Neural cell (in vitro differentiated cells): ENCODE measurements around the gene SLC12A1.

Experiments used
- EP300 ChIP-seq: fragments of 450-650 bp; conservative IDR thresholded peaks from 2 replicates; pipeline ENCODE4 v1.6.1; 2014; ENCODE audit warnings: antibody characterized with exemption, mild to moderate bottlenecking, moderate library complexity; ENCODE audit not compliant: poor library complexity, severe bottlenecking
- POLR2AphosphoS5 ChIP-seq: IDR thresholded peaks from 2 replicates; pipeline ENCODE4 v1.6.1; 2012
- TF ChIP-seq, protein P1 (sequence below): fragments of 450-650 bp; IDR thresholded peaks from 2 replicates; pipeline ENCODE4 v1.5.1; 2014; ENCODE audit warnings: antibody characterized with exemption, mild to moderate bottlenecking, moderate library complexity; ENCODE audit not compliant: poor library complexity, severe bottlenecking

DNA sequence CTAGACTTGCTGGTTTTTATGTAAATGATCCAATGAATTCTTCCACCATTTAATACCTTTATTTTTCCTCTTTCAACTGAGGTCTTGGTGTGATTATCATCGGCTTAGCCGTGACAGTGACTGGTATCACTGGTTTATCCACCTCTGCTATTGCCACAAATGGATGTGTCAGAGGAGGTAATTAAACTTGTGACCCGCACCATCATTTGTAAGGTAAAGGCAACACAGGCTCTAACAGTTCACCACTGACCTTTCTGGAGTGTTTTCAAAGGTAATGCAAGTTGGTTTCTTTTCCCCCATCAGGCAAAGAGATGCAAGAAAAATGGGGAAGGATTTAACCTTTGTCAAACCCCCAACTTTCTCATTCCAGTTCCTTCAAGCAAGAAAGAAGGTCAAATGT, 19.7 kb downstream of the SLC12A1 start:
- TF ChIP-seq, protein P1, sequence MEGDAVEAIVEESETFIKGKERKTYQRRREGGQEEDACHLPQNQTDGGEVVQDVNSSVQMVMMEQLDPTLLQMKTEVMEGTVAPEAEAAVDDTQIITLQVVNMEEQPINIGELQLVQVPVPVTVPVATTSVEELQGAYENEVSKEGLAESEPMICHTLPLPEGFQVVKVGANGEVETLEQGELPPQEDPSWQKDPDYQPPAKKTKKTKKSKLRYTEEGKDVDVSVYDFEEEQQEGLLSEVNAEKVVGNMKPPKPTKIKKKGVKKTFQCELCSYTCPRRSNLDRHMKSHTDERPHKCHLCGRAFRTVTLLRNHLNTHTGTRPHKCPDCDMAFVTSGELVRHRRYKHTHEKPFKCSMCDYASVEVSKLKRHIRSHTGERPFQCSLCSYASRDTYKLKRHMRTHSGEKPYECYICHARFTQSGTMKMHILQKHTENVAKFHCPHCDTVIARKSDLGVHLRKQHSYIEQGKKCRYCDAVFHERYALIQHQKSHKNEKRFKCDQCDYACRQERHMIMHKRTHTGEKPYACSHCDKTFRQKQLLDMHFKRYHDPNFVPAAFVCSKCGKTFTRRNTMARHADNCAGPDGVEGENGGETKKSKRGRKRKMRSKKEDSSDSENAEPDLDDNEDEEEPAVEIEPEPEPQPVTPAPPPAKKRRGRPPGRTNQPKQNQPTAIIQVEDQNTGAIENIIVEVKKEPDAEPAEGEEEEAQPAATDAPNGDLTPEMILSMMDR, result no peak
- no peak for TF ChIP-seq POLR2AphosphoS5
- TF ChIP-seq EP300, result no peak
